PC-9 (cell line): Measurements from ENCODE around the gene CDC73. TPM values are rescaled to one million over a fixed set of nuclear protein-coding genes. Genes with fewer than 3 reads are reported as not detected.

Experiments
- BruUV-seq: library from RNA; stranded (reverse); fragments of 400-500 nt; replicated peaks from 2 replicates; lab custom pipeline; 2021; lab: Mats Ljungman, UMichigan
- CTCF ChIA-PET: fragments of 300-600 bp; sonication (Branson Sonifier 250); formaldehyde crosslinking; loops from one replicate; lab custom pipeline; 2022; ENCODE audit warnings: antibody characterized with exemption; lab: Charles Lee
- POLR2A ChIA-PET: fragments of 300-600 bp; sonication (Branson Sonifier 250); formaldehyde crosslinking; loops from one replicate; lab custom pipeline; 2022; ENCODE audit warnings: antibody characterized with exemption; ENCODE audit not compliant: unreplicated experiment; lab: Charles Lee
- DNase-seq, 2 experiments: peaks; one replicate each; pipeline versions ENCODE4 v3.0.0 to v3.0.0-alpha.2; 2015 to 2022; ENCODE audit warnings: mixed read lengths in 1 of 2
- H2AFZ ChIP-seq: fragments of 200-600 bp; sonication (generic); 2 replicates; pipeline ENCODE4 v1.8.1; 2017; ENCODE audit warnings: antibody characterized with exemption
- H3F3A ChIP-seq: fragments of 200-600 bp; sonication (generic); 2 replicates; pipeline ENCODE4 v1.8.1; 2017; ENCODE audit warnings: antibody characterized with exemption, mild to moderate bottlenecking, low read depth; ENCODE audit not compliant: insufficient read depth
- H3K27ac ChIP-seq: fragments of 200-600 bp; sonication (generic); 2 replicates; pipeline ENCODE4 v1.6.1; 2016; ENCODE audit warnings: mixed run types
- H3K27me3 ChIP-seq: fragments of 200-600 bp; sonication (generic); 2 replicates; pipeline ENCODE4 v1.6.1; 2016; ENCODE audit warnings: low read depth, mixed run types; ENCODE audit not compliant: insufficient read depth
- H3K36me3 ChIP-seq: fragments of 200-600 bp; sonication (generic); 2 replicates; pipeline ENCODE4 v1.6.1; 2016; ENCODE audit warnings: low read depth, mixed run types
- H3K4me1 ChIP-seq: fragments of 200-600 bp; sonication (generic); replicated peaks from 2 replicates; pipeline ENCODE4 v1.6.1; 2016; ENCODE audit warnings: mixed run types; ENCODE audit not compliant: insufficient read depth
- H3K4me2 ChIP-seq: fragments of 200-600 bp; sonication (generic); 2 replicates; pipeline ENCODE4 v1.6.1; 2017; ENCODE audit warnings: mixed run types
- H3K4me3 ChIP-seq: fragments of 200-600 bp; sonication (generic); 2 replicates; pipeline ENCODE4 v1.6.1; 2016; ENCODE audit warnings: mixed run types
- H3K79me2 ChIP-seq: fragments of 200-600 bp; sonication (generic); 2 replicates; pipeline ENCODE4 v1.6.1; 2017; ENCODE audit warnings: low read depth, mixed run types
- H3K9me2 ChIP-seq: fragments of 200-600 bp; sonication (generic); 2 replicates; pipeline ENCODE4 v1.8.1; 2017; ENCODE audit warnings: mild to moderate bottlenecking; ENCODE audit not compliant: insufficient read depth
- H3K9me3 ChIP-seq: fragments of 200-600 bp; sonication (generic); 2 replicates; pipeline ENCODE4 v1.8.1; 2016; ENCODE audit warnings: low read depth; ENCODE audit not compliant: insufficient read depth
- H4K20me1 ChIP-seq: fragments of 200-600 bp; sonication (generic); 2 replicates; pipeline ENCODE4 v1.8.1; 2017; ENCODE audit not compliant: insufficient read depth
- EZH2 ChIP-seq: fragments of 200-600 bp; sonication (generic); IDR thresholded peaks from 2 replicates; pipeline ENCODE4 v1.8.0; 2017; ENCODE audit warnings: antibody characterized with exemption, low read depth
- intact Hi-C: fragments of 100-400 bp; cut with micrococcal nuclease; formaldehyde crosslinking; loops from one replicate; pipeline ENCODE4 v1.10.0; 2022; ENCODE audit not compliant: unreplicated experiment
- total RNA-seq: library from RNA; stranded (reverse); gene quantifications from 2 replicates; pipeline ENCODE4 v1.2.3, GENCODE V29; 2021
- TF ChIP-seq, protein P1 (sequence below): fragments of 200-600 bp; sonication (generic); conservative IDR thresholded peaks from 2 replicates; pipeline ENCODE4 v1.6.1; 2017; ENCODE audit warnings: mixed run types, antibody characterized with exemption, mild to moderate bottlenecking, moderate library complexity

The CDC73 gene
- total RNA-seq, 1 experiment from 2014 or later: 39.6 TPM

DNA sequence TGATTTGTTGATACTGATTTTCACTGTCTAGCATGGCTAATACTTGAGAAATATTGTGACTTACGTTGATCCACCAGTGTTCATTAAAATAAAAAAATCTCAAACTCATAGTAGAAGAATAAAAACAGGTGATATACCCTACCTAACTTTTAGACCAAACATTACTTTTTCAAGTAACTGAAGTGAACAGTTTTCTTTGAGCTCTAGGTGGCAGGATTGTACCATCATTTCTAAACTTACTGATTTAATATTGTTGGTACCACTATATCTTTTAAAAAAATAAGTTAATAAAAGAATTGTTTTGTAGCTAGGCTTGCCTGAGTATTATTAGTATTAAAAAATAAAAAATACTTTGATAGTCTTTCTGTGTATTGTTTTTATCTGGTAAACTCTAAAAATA, 21.5 kb downstream of the CDC73 start:
- Histone ChIP-seq H3K9me2 (no peaks in the 10 kb centered on the region), H3K79me2 (no peaks in the 10 kb centered on the region), H2AFZ (no peak overlapping the region), H3K27ac (no peak overlapping the region), H3K4me3 (no peak overlapping the region), H3K4me2 (no peak overlapping the region), H3K27me3 (no peaks in the 10 kb centered on the region), H4K20me1 (no peaks in the 10 kb centered on the region; the same call in 1 of the 2 replicates), H3K36me3 (peaks cover 12% of the 10 kb centered on the region; the same call in 1 of the 2 replicates), H3K9me3 (no peaks in the 10 kb centered on the region), H3F3A (0 out of 2 replicates have a peak, but pooled peaks cover 5% of the 10 kb centered on the region), H3K4me1 (no peaks in the 10 kb centered on the region)
- CTCF ChIA-PET: no interaction called here
- POLR2A ChIA-PET: no interaction called here
- TF ChIP-seq EZH2: no peak
- TF ChIP-seq, protein P1, sequence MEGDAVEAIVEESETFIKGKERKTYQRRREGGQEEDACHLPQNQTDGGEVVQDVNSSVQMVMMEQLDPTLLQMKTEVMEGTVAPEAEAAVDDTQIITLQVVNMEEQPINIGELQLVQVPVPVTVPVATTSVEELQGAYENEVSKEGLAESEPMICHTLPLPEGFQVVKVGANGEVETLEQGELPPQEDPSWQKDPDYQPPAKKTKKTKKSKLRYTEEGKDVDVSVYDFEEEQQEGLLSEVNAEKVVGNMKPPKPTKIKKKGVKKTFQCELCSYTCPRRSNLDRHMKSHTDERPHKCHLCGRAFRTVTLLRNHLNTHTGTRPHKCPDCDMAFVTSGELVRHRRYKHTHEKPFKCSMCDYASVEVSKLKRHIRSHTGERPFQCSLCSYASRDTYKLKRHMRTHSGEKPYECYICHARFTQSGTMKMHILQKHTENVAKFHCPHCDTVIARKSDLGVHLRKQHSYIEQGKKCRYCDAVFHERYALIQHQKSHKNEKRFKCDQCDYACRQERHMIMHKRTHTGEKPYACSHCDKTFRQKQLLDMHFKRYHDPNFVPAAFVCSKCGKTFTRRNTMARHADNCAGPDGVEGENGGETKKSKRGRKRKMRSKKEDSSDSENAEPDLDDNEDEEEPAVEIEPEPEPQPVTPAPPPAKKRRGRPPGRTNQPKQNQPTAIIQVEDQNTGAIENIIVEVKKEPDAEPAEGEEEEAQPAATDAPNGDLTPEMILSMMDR: peak; percentile 59
- intact Hi-C loops: no loop called here
- DNase-seq: no peak
- no TSS peak for BruUV-seq

DNA sequence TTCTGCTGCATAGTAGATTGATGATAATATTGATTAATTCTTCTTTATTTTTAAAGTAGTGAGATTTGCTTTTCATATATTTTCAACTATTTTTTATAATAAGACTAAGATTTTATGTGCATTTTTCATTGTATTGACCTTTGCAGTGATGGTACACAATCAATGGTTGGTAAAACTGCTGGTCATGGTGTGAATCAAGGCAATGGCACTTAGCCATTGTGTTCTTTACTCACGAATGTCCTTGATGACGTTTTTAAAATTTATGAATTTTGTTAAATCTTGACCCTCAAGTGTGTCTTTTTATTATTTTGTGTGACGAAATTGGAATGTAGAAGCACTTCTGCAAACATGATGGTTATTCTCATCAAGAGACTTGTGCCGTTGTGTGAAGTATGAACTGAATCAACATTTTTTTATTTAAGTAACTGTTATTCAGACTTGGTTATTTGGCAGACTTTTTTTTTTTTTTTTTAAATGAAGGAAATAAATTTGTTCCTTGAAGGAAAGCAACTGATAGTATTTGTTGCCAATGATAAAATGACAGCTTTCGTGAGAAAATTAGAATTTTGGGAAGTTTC, 22.6 kb downstream of the CDC73 start:
- intact Hi-C loops: no loop called here
- peaks cover 12% of the 10 kb centered on the region; the same call in 1 of the 2 replicates for H3K36me3 ChIP-seq
- no peaks in the 10 kb centered on the region; the same call in 1 of the 2 replicates for H4K20me1 ChIP-seq

GRCh38 chr1:193144999-193145398, 23.2 kb downstream of the CDC73 start:
- H3K36me3 ChIP-seq: peaks cover 12% of the 10 kb centered on the region; the same call in 1 of the 2 replicates
- POLR2A ChIA-PET: no interaction called here

More for the DNA sequence above, 22.6 kb downstream of the CDC73 start:
- no peak for DNase-seq
- no peak overlapping the region for H3K4me2 ChIP-seq
- ChIA-PET POLR2A (no interaction called here), CTCF (no interaction called here)
- no peaks in the 10 kb centered on the region for H3K9me2 ChIP-seq
- no peaks in the 10 kb centered on the region for H3K9me3 ChIP-seq
- H3K27me3 ChIP-seq: no peaks in the 10 kb centered on the region
- no peaks in the 10 kb centered on the region for H3K4me1 ChIP-seq
- no peak for TF ChIP-seq EZH2
- TF ChIP-seq, protein P1: no peak
- no peaks in the 10 kb centered on the region for H3K79me2 ChIP-seq
- 0 out of 2 replicates have a peak, but pooled peaks cover 5% of the 10 kb centered on the region for H3F3A ChIP-seq
- no TSS peak for BruUV-seq
- no peak overlapping the region for H3K27ac ChIP-seq
- no peak overlapping the region for H2AFZ ChIP-seq
- H3K4me3 ChIP-seq: no peak overlapping the region

More at GRCh38 chr1:193144999-193145398, 23.2 kb downstream of the CDC73 start:
- no peak overlapping the region for H3K27ac ChIP-seq
- H3K9me2 ChIP-seq: no peaks in the 10 kb centered on the region
- BruUV-seq: no TSS peak
- no peaks in the 10 kb centered on the region; the same call in 1 of the 2 replicates for H4K20me1 ChIP-seq
- no peak overlapping the region for H2AFZ ChIP-seq
- DNase-seq: no peak
- H3K4me1 ChIP-seq: no peaks in the 10 kb centered on the region
- H3K79me2 ChIP-seq: no peaks in the 10 kb centered on the region
- CTCF ChIA-PET: interaction anchor here (0.6 kb wide), 1 partner anchor 592 kb away, joined by 3 read pairs; no protein-coding TSS in a partner anchor
- no peak for TF ChIP-seq EZH2
- TF ChIP-seq, protein P1: no peak
- intact Hi-C loops: no loop called here
- H3K4me2 ChIP-seq: no peak overlapping the region
- 0 out of 2 replicates have a peak, but pooled peaks cover 5% of the 10 kb centered on the region for H3F3A ChIP-seq
- no peak overlapping the region for H3K4me3 ChIP-seq
- no peaks in the 10 kb centered on the region for H3K27me3 ChIP-seq
- no peaks in the 10 kb centered on the region for H3K9me3 ChIP-seq
